Endothelial cell of umbilical vein (primary cell): ENCODE measurements around the gene VEPH1. TPM values are rescaled to one million over a fixed set of nuclear protein-coding genes. Genes with fewer than 3 reads are reported as not detected.

ENCODE experiments used
- BruUV-seq: library from RNA; stranded (reverse); fragments of 400-500 nt; replicated peaks from 2 replicates; lab custom pipeline; 2021; lab: Mats Ljungman, UMichigan
- CTCF ChIA-PET: fragments of 300-600, 350-600 bp; sonication (Branson Sonifier 250); formaldehyde crosslinking; loops from one replicate; lab custom pipeline; 2021; ENCODE audit warnings: antibody characterized with exemption, inconsistent platforms; lab: Charles Lee
- POLR2A ChIA-PET: fragments of 300-600, 350-600 bp; sonication (Branson Sonifier 250); formaldehyde crosslinking; loops from one replicate; lab custom pipeline; 2021; ENCODE audit warnings: antibody characterized with exemption, inconsistent platforms; lab: Charles Lee
- DNase-seq: peaks from one replicate; pipeline ENCODE4 v3.0.0-alpha.2; 2011; ENCODE audit warnings: low read depth, low spot score
- FAIRE-seq: peaks from 2 replicates; lab custom pipeline; 2011; peaks lifted over from hg19 to GRCh38; lab: Jason Lieb, UNC
- H2AFZ ChIP-seq: 2 replicates; pipeline ENCODE4 v1.6.0; 2012; ENCODE audit warnings: low read depth, low read length, control low read depth, inconsistent platforms
- H3K27ac ChIP-seq: 2 replicates; pipeline ENCODE4 v1.5.1; 2011; ENCODE audit warnings: low read depth, mild to moderate bottlenecking, control low read depth, low read length, moderate library complexity; ENCODE audit not compliant: insufficient read depth
- H3K27me3 ChIP-seq, 2 experiments: 2 replicates each; pipeline versions ENCODE4 v1.6.0 to v1.6.1; 2011; ENCODE audit warnings: low read length in 2 of 2, mixed read lengths in 1 of 2; ENCODE audit not compliant: control insufficient read depth in 2 of 2, insufficient read depth in 2 of 2
- H3K36me3 ChIP-seq, 2 experiments: 2 replicates in 1 of 2; 3 replicates in 1 of 2; pipeline ENCODE4 v1.5.1; 2011; ENCODE audit warnings: low read length in 2 of 2, mild to moderate bottlenecking in 1 of 2, moderate library complexity in 1 of 2; ENCODE audit not compliant: control insufficient read depth in 2 of 2, insufficient read depth in 2 of 2; ENCODE audit errors: extremely low read depth in 1 of 2
- H3K4me1 ChIP-seq: 3 replicates; pipeline ENCODE4 v1.5.1; 2011; ENCODE audit warnings: mild to moderate bottlenecking, low read length; ENCODE audit not compliant: control insufficient read depth, insufficient read depth; ENCODE audit errors: extremely low read depth
- H3K4me2 ChIP-seq: 2 replicates; pipeline ENCODE4 v1.6.1; 2011; ENCODE audit warnings: low read length, control low read depth, mixed read lengths; ENCODE audit not compliant: insufficient read depth
- H3K4me3 ChIP-seq, 3 experiments: fragments of 200-600 bp in 1 of 3; sonication (generic), shearing (Covaris generic) in 1 of 3; replicated peaks in 1 of 3; 2 replicates each; pipeline ENCODE4 v1.5.1; 2011 to 2016; ENCODE audit warnings: control low read depth in 3 of 3, low read length in 3 of 3, mild to moderate bottlenecking in 2 of 3, inconsistent platforms in 1 of 3, low read depth in 1 of 3, moderate library complexity in 1 of 3; ENCODE audit not compliant: insufficient read depth in 1 of 3
- H3K79me2 ChIP-seq: 2 replicates; pipeline ENCODE4 v1.6.0; 2012; ENCODE audit warnings: low read length, inconsistent platforms; ENCODE audit not compliant: control insufficient read depth, insufficient read depth
- H3K9ac ChIP-seq: replicated peaks from 2 replicates; pipeline ENCODE3; 2011; ENCODE audit warnings: low read length, control low read depth; ENCODE audit not compliant: insufficient read depth; ENCODE audit errors: extremely low read depth
- H3K9me1 ChIP-seq: replicated peaks from 3 replicates; pipeline ENCODE4 v1.6.0; 2011; ENCODE audit warnings: mild to moderate bottlenecking, low read length; ENCODE audit not compliant: control insufficient read depth, insufficient read depth; ENCODE audit errors: extremely low read depth
- H3K9me3 ChIP-seq: replicated peaks from 2 replicates; pipeline ENCODE4 v1.5.1; 2012; ENCODE audit warnings: low read length, inconsistent platforms; ENCODE audit not compliant: control insufficient read depth, insufficient read depth
- H4K20me1 ChIP-seq: replicated peaks from 2 replicates; pipeline ENCODE3; 2011; ENCODE audit warnings: mild to moderate bottlenecking, low read length; ENCODE audit not compliant: control insufficient read depth, insufficient read depth; ENCODE audit errors: extremely low read depth
- EZH2 ChIP-seq: IDR thresholded peaks from 2 replicates; pipeline ENCODE4 v1.6.1; 2012; ENCODE audit warnings: borderline replicate concordance, low read depth, mild to moderate bottlenecking, moderate library complexity, low read length, inconsistent platforms; ENCODE audit not compliant: severe bottlenecking
- FOS ChIP-seq: IDR thresholded peaks from 2 replicates; pipeline ENCODE4 v1.6.1; 2011; ENCODE audit warnings: mild to moderate bottlenecking, low read length, moderate library complexity, borderline replicate concordance; ENCODE audit not compliant: insufficient read depth
- GATA2 ChIP-seq: IDR thresholded peaks from 2 replicates; pipeline ENCODE4 v1.7.0; 2011; ENCODE audit warnings: low read depth, mild to moderate bottlenecking, moderate library complexity, mixed read lengths, low read length; ENCODE audit not compliant: insufficient read length, insufficient read depth
- JUN ChIP-seq: IDR thresholded peaks from 2 replicates; pipeline ENCODE4 v1.6.1; 2011; ENCODE audit warnings: borderline replicate concordance, low read depth; ENCODE audit not compliant: insufficient read length, insufficient read depth
- MYC ChIP-seq: IDR thresholded peaks from one replicate; pipeline ENCODE4 v1.6.1; 2011; ENCODE audit warnings: mild to moderate bottlenecking, low read depth, low read length
- POLR2A ChIP-seq: IDR thresholded peaks from 2 replicates; pipeline ENCODE4 v1.6.1; 2012; ENCODE audit warnings: low read depth, mild to moderate bottlenecking, control low read depth, low read length
- POLR2AphosphoS5 ChIP-seq: IDR thresholded peaks from 2 replicates; pipeline ENCODE4 v1.6.1; 2012; ENCODE audit warnings: low read depth, mild to moderate bottlenecking, control low read depth, low read length, moderate library complexity; ENCODE audit not compliant: insufficient read depth
- dilution Hi-C: fragments of 300-500 bp; cut with MboI; formaldehyde crosslinking; loops from one replicate; pipeline ENCODE4 v1.15.0; 2019; ENCODE audit warnings: low sequenced_read_pairs; ENCODE audit not compliant: extremely low pct_ligation_motif_present
- intact Hi-C: fragments of 100-400 bp; cut with micrococcal nuclease; formaldehyde crosslinking; loops from one replicate; pipeline ENCODE4 v1.10.0; 2022
- polyA plus RNA-seq, 4 experiments: library from polyadenylated mRNA; depleted of rRNA in 3 of 4; stranded (reverse) in 3 of 4; unstranded in 1 of 4; fragments of >200 nt; gene quantifications; 2 replicates each; pipeline versions ENCODE4 v1.2.1 to v1.2.3, GENCODE V29; 2011 to 2012; ENCODE audit warnings: missing spikeins in 1 of 4
- total RNA-seq: library from RNA; stranded (reverse); gene quantifications from 2 replicates; pipeline ENCODE4 v1.2.3, GENCODE V29; 2021
- TF ChIP-seq, protein P1 (sequence below): IDR thresholded peaks from 2 replicates; pipeline ENCODE4 v1.6.1; 2011; ENCODE audit not compliant: insufficient read depth, insufficient read length
- TF ChIP-seq, protein P2 (sequence below), 2 donors: IDR thresholded peaks; 1 replicate in 1 of 2; 2 replicates in 1 of 2; pipeline ENCODE4 v1.5.1; 2011; ENCODE audit warnings: low read length in 2 of 2, mild to moderate bottlenecking in 2 of 2, moderate library complexity in 2 of 2, control low read depth in 1 of 2, inconsistent platforms in 1 of 2, low read depth in 1 of 2; ENCODE audit not compliant: insufficient read depth in 1 of 2; ENCODE audit errors: extremely low read depth in 1 of 2

Gene VEPH1
- total and polyA plus RNA-seq, 2 donors (not counting 3 experiments of a cell fraction or from before 2014, with no cell fraction given): 42.9 to 136 TPM

DNA sequence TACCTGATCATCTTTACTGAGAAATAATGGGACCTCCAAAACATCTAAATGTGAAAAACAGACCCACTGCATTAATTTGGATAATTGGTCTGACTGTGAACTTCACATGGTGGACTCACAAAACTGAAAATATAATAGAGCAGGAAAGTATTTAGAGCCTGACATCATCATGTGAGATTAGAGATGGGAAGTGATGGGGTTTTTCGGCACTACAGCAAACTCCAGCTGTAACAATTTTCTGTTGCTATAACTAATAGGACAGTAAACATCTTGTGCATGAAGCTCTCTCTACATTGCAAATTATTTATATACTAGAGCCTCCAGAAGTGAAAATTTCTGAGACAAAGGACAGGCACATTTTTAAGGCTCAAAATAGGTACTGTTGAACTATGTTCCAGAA is 32.2 kb downstream of the VEPH1 start:
- intact Hi-C loops: no loop called here
- BruUV-seq: no TSS peak
- H3K79me2 ChIP-seq: peaks cover 52% of the 10 kb centered on the region
- H3K27me3 ChIP-seq: no peaks in the 10 kb centered on the region
- H3K27ac ChIP-seq: no peak overlapping the region
- peaks cover 0 to 12% of the 10 kb centered on the region in 2 experiments for H3K36me3 ChIP-seq
- no peak overlapping the region for H3K4me3 ChIP-seq
- no peak for TF ChIP-seq FOS
- no peak for TF ChIP-seq POLR2A
- no peak for TF ChIP-seq JUN
- TF ChIP-seq, protein P1, sequence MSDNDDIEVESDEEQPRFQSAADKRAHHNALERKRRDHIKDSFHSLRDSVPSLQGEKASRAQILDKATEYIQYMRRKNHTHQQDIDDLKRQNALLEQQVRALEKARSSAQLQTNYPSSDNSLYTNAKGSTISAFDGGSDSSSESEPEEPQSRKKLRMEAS: no peak
- TF ChIP-seq GATA2: no peak
- TF ChIP-seq MYC: no peak
- TF ChIP-seq, protein P2, sequence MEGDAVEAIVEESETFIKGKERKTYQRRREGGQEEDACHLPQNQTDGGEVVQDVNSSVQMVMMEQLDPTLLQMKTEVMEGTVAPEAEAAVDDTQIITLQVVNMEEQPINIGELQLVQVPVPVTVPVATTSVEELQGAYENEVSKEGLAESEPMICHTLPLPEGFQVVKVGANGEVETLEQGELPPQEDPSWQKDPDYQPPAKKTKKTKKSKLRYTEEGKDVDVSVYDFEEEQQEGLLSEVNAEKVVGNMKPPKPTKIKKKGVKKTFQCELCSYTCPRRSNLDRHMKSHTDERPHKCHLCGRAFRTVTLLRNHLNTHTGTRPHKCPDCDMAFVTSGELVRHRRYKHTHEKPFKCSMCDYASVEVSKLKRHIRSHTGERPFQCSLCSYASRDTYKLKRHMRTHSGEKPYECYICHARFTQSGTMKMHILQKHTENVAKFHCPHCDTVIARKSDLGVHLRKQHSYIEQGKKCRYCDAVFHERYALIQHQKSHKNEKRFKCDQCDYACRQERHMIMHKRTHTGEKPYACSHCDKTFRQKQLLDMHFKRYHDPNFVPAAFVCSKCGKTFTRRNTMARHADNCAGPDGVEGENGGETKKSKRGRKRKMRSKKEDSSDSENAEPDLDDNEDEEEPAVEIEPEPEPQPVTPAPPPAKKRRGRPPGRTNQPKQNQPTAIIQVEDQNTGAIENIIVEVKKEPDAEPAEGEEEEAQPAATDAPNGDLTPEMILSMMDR (IDR thresholded peaks at IDR 0.05; ENCODE audit: extremely low read depth in 1 of 2, insufficient read depth in 1 of 2, low read depth in 1 of 2, low read length in 2 of 2): no peak
- no peak for TF ChIP-seq POLR2AphosphoS5
- TF ChIP-seq EZH2: no peak
- H3K9me1 ChIP-seq: no peaks in the 10 kb centered on the region
- dilution Hi-C loops: no loop called here
- peak; percentile 11 for DNase-seq
- no peak overlapping the region for H3K4me2 ChIP-seq
- no peak for FAIRE-seq
- no peaks in the 10 kb centered on the region for H3K9me3 ChIP-seq
- POLR2A ChIA-PET: no interaction called here
- CTCF ChIA-PET: interaction anchor here (1.1 kb wide), 1 partner anchor 62 kb away, joined by 3 read pairs; no protein-coding TSS in a partner anchor
- no peak overlapping the region for H3K9ac ChIP-seq
- H4K20me1 ChIP-seq: no peaks in the 10 kb centered on the region
- H2AFZ ChIP-seq: no peak overlapping the region
- H3K4me1 ChIP-seq: peaks cover 15% of the 10 kb centered on the region
